ENCODE measurements around the gene GLRX. TPM values are rescaled to one million over a fixed set of nuclear protein-coding genes. Genes with fewer than 3 reads are reported as not detected.
"Not testable (repeated sequence)": the region's sequence is repeated elsewhere in the genome, so short reads cannot be mapped to it uniquely, and the experiment has no call there.

The GLRX gene
- total RNA-seq, 6 experiments from 2014 or later = 139 to 183 (median 150) TPM

DNA sequence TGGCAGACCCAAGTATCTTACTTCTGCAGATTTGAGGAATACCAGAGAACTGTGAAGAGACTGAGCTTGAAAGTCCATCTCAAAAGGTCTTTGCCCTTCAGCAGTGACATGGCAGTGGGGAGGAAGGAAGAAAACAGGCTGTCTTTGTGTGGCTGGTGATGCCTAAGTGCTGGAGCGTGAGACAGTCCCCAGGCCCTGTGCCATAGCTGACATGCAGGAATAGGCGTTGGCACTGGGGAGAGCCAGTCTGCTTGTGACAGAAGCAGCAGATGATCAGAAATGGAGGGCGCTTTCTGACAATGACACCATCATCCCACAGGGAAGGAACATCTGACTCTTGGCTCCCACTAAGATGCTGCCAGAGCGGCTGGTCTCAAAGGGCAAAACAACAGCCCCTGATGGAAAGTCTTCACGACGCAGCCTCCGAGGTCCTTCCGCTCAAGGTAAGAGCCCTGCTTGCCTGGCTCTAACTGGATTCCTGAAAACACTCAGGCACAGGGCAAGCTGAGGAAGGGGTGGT lies 15.5 kb upstream of the GLRX start:
- Mint-ChIP-seq H3K9me3 (no peaks in the 10 kb centered on the region), H3K27ac (no peak overlapping the region), H3K36me3 (ENCODE audit: low read depth) (no peaks in the 10 kb centered on the region), H3K4me3 (no peak overlapping the region), H3K4me1 (ENCODE audit: low read depth) (peaks cover 67% of the 10 kb centered on the region), H3K27me3 (ENCODE audit: insufficient read depth) (no peaks in the 10 kb centered on the region; the same call in 1 of the 2 replicates)
- TF ChIP-seq, protein P1, sequence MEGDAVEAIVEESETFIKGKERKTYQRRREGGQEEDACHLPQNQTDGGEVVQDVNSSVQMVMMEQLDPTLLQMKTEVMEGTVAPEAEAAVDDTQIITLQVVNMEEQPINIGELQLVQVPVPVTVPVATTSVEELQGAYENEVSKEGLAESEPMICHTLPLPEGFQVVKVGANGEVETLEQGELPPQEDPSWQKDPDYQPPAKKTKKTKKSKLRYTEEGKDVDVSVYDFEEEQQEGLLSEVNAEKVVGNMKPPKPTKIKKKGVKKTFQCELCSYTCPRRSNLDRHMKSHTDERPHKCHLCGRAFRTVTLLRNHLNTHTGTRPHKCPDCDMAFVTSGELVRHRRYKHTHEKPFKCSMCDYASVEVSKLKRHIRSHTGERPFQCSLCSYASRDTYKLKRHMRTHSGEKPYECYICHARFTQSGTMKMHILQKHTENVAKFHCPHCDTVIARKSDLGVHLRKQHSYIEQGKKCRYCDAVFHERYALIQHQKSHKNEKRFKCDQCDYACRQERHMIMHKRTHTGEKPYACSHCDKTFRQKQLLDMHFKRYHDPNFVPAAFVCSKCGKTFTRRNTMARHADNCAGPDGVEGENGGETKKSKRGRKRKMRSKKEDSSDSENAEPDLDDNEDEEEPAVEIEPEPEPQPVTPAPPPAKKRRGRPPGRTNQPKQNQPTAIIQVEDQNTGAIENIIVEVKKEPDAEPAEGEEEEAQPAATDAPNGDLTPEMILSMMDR (IDR thresholded peaks at IDR 0.05) = no peak
- DNase-seq = no peak

DNA sequence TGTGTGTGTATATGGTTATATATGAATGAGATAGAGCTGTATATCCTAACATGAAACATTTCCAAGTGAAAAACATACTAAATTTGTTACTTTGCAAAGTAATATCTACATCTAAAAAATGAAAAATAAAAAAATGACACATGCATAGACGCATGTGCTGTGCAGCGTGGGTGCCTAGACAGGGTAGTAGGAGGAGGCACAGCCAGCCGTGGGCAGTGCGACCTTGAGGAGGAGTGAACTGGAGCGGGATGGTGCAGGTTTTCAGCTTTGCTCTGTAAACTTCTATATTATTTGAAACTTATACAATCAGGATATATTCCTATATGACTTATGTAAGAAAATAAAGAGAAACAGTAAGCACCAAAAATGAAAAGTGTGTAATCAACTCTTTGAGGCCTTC lies 15.0 kb upstream of the GLRX start:
- H3K27me3 Mint-ChIP-seq (ENCODE audit: insufficient read depth) = no peaks in the 10 kb centered on the region; the same call in 1 of the 2 replicates
- DNase-seq = no peak
- peaks cover 67% of the 10 kb centered on the region for H3K4me1 Mint-ChIP-seq (ENCODE audit: low read depth)
- H3K27ac Mint-ChIP-seq = no peak overlapping the region
- TF ChIP-seq, protein P1 (IDR thresholded peaks at IDR 0.05) = no peak
- H3K9me3 Mint-ChIP-seq = no peaks in the 10 kb centered on the region
- H3K36me3 Mint-ChIP-seq (ENCODE audit: low read depth) = no peaks in the 10 kb centered on the region
- H3K4me3 Mint-ChIP-seq = no peak overlapping the region

DNA sequence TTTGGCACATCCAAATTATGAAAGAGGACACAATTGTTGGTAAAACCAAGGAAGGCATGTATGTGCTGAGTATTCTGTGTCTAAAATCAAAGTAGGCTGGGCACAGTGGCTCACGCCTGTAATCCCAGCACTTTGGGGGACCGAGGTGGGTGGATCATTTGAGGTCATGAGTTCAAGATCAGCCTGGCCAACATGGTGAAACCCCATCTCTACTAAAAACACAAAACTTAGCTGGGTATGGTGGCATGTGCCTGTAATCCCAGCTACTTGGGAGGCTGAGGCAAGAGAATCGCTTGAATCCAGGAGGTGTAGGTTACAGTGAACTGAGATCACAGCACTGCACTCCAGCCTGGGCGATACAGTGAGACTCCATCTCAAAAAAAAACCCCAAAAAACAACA lies 14.4 kb upstream of the GLRX start:
- not testable (repeated sequence) for H3K9me3 Mint-ChIP-seq; H3K36me3 Mint-ChIP-seq (ENCODE audit: low read depth); DNase-seq; H3K27me3 Mint-ChIP-seq (ENCODE audit: insufficient read depth); H3K4me3 Mint-ChIP-seq
- Mint-ChIP-seq H3K27ac (peak overlapping the region; percentile 27), H3K4me1 (ENCODE audit: low read depth) (peaks cover 63% of the 10 kb centered on the region)

DNA sequence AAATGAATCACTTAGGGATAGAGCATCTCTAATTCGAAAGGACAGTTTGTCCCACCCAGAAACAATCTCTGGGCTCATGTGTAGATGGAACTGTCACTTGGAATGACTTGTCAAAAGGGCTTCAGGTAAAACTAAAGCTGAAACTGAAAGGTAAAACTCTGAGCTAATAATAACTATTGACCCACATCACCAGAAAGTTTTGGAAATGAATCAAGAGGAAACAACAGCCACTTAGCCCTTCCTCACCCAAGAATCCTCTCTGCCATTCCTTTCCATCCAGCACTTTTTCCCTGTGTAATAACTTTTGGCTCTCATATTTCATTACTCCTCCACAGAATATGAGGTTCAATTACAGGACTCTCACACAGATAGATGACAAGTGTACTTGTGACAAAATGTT lies 14.0 kb upstream of the GLRX start:
- Mint-ChIP-seq H3K27me3 (ENCODE audit: insufficient read depth) (no peaks in the 10 kb centered on the region; the same call in 1 of the 2 replicates), H3K9me3 (no peaks in the 10 kb centered on the region), H3K4me3 (no peak overlapping the region), H3K27ac (peak overlapping the region; percentile 27), H3K4me1 (ENCODE audit: low read depth) (peaks cover 58% of the 10 kb centered on the region), H3K36me3 (ENCODE audit: low read depth) (no peaks in the 10 kb centered on the region)
- DNase-seq = no peak
- TF ChIP-seq, protein P1 (IDR thresholded peaks at IDR 0.05) = no peak

DNA sequence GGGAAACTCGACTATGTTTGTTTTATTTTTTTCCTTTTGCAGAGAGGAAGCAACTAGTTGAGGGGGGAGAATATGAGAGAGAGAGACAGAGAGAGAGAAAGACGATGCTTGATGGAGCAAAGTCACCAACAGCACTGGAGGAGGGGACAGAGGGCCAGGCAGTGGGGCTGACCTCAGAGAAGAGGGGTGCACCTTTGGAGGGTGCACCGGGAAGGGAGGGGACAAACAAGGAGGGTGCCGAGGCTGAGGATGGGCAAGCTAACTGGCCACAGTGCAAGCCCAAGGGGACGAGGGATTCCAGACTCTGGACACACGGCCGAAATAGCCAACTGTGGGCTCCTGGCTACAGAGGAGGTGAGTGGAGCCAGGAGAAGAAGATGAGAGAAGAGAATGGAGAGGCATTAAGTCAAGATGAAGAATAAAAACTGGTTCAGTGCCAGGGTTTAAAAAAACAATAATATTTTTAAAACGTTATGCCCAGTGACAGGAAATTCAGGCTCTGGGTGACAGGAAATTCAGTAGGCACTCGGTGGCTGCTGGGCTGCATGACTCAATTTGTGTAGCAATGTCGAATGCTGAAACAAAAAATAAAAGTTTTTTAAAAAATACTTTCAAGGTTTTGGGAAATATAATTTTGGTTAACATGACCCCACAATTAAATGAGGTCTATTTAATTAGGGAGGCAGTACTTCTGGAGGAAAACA lies 13.3 kb upstream of the GLRX start:
- Mint-ChIP-seq H3K27ac (peak overlapping the region; percentile 54), H3K4me3 (peak overlapping the region; percentile 75)
- no peak for DNase-seq

DNA sequence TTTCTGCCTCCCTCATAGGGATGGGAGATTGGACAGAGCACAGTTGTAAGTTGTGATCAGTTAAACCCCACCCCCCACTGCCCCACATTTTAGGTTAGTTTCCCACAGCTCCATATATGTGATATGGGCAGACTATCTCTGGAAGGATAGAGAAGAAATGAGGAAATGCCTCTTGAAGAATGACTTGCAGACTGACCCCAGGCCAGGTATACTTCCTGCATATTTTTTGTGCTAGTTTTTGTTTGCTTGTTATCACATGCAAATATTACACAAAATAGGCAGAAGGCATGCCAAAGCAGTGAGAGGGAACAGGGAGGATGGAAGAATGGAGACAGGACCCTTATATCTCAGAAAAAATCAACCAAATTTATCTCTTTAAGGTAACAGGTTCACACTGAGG lies 10.1 kb upstream of the GLRX start:
- H3K36me3 Mint-ChIP-seq (ENCODE audit: low read depth) = no peaks in the 10 kb centered on the region
- H3K4me3 Mint-ChIP-seq = no peak overlapping the region
- H3K9me3 Mint-ChIP-seq = no peaks in the 10 kb centered on the region
- no peaks in the 10 kb centered on the region for H3K27me3 Mint-ChIP-seq (ENCODE audit: insufficient read depth)
- TF ChIP-seq, protein P1 (IDR thresholded peaks at IDR 0.05) = no peak
- H3K27ac Mint-ChIP-seq = no peak overlapping the region
- DNase-seq = no peak
- peaks cover 44% of the 10 kb centered on the region for H3K4me1 Mint-ChIP-seq (ENCODE audit: low read depth)

More for the DNA sequence above, 13.3 kb upstream of the GLRX start:
- Mint-ChIP-seq H3K27me3 (ENCODE audit: insufficient read depth) (no peaks in the 10 kb centered on the region; the same call in 1 of the 2 replicates), H3K36me3 (ENCODE audit: low read depth) (no peaks in the 10 kb centered on the region), H3K9me3 (no peaks in the 10 kb centered on the region), H3K4me1 (ENCODE audit: low read depth) (peaks cover 51% of the 10 kb centered on the region)
- TF ChIP-seq, protein P1 (IDR thresholded peaks at IDR 0.05) = no peak

Measured in HFFc6 (cell line).